Smooth muscle cell of the umbilical artery (primary cell): ENCODE results near the gene GPR89B. TPM values are rescaled to one million over a fixed set of nuclear protein-coding genes. Genes with fewer than 3 reads are reported as not detected.

Source experiments
- total RNA-seq: library from RNA; depleted of rRNA; stranded (reverse); fragments of >200 nt; gene quantifications from 2 replicates; pipeline ENCODE4 v1.2.3, GENCODE V29; 2014

The GPR89B gene
- total RNA-seq = 16.3 and 21.7 TPM in 2 replicates

GRCh38 chr1:147928236-147929132 is at the start of gene GPR89B:
GPR89B (plus strand) TSS chr1:147928420; CDS start chr1:147928537, 117 bp downstream.

GRCh38 chr1:147902253-147902845 is 25.9 kb upstream of the GPR89B start, which contains the start of gene GJA8:
GJA8 (plus strand) TSS chr1:147902795; CDS start chr1:147907956, 5,161 bp downstream.

Other genes starting within 250 kb of the GPR89B start
- 0.42 and 0.59 TPM in 2 replicates for gene GJA5, start 167.8 kb upstream of the GPR89B start, total RNA-seq
- gene GJA8, start 25.6 kb upstream of the GPR89B start, total RNA-seq = not detected in 2 replicates
- 4.5 and 7.0 TPM in 2 replicates for gene NBPF11, start 223.9 kb downstream of the GPR89B start, total RNA-seq